Esophagus muscularis mucosa (tissue), 4 donors: ENCODE measurements around the gene CUBN. TPM values are rescaled to one million over a fixed set of nuclear protein-coding genes. Genes with fewer than 3 reads are reported as not detected.

Experiments used
- DNase-seq: peaks from one replicate; pipeline ENCODE4 v3.0.0-alpha.2; 2017; ENCODE audit errors: extremely low spot score
- H3K27ac ChIP-seq, 4 donors: fragments of 200-600 bp; sonication (generic); replicated peaks in 1 of 4; 1 replicate in 3 of 4; 2 replicates in 1 of 4; pipeline ENCODE4 v1.5.1; 2016 to 2019; ENCODE audit warnings: mild to moderate bottlenecking in 1 of 4
- H3K27me3 ChIP-seq, 4 donors: fragments of 200-600 bp; sonication (generic); one replicate each; pipeline versions ENCODE4 v1.5.1 to v1.6.0; 2016 to 2019
- H3K36me3 ChIP-seq, 4 donors: fragments of 200-600 bp; sonication (generic); one replicate each; pipeline ENCODE4 v1.5.1; 2016 to 2019
- H3K4me1 ChIP-seq, 4 donors: fragments of 200-600 bp; sonication (generic); one replicate each; pipeline ENCODE4 v1.5.1; 2016 to 2019
- H3K4me3 ChIP-seq, 4 donors: fragments of 200-600 bp; sonication (generic); 1 replicate in 2 of 4; 2 replicates in 2 of 4; pipeline ENCODE4 v1.5.1; 2016 to 2019; ENCODE audit warnings: mild to moderate bottlenecking in 4 of 4, moderate library complexity in 1 of 4
- H3K9me3 ChIP-seq, 4 donors: fragments of 200-600 bp; sonication (generic); 1 replicate in 3 of 4; 2 replicates in 1 of 4; pipeline ENCODE4 v1.5.1; 2016 to 2019
- CTCF ChIP-seq, 3 experiments: fragments of 200-600 bp in 2 of 3; fragments of 450-650 bp in 1 of 3; sonication (generic) in 2 of 3; IDR thresholded peaks; one replicate each; pipeline ENCODE4 v1.5.1; 2017 to 2019; ENCODE audit warnings: antibody characterized with exemption in 3 of 3, mild to moderate bottlenecking in 2 of 3, moderate library complexity in 1 of 3
- EP300 ChIP-seq: sonication (generic); formaldehyde crosslinking; IDR thresholded peaks from one replicate; pipeline ENCODE4 v1.6.1; 2017; ENCODE audit warnings: antibody characterized with exemption
- POLR2A ChIP-seq: fragments of 450-650 bp; IDR thresholded peaks from one replicate; pipeline ENCODE4 v1.6.1; 2017; ENCODE audit warnings: antibody characterized with exemption, moderate library complexity, mild to moderate bottlenecking, low read depth
- POLR2AphosphoS5 ChIP-seq, 2 donors: sonication (generic); formaldehyde crosslinking; IDR thresholded peaks; one replicate each; pipeline ENCODE4 v1.6.1; 2017; ENCODE audit warnings: antibody characterized with exemption in 2 of 2
- WGBS: methylation state at CpG from one replicate; pipeline ENCODE4 v1.1.5; 2018; 5-methylcytosine and 5-hydroxymethylcytosine counted together
- intact Hi-C: fragments of 100-400 bp; cut with DNase I; formaldehyde crosslinking; loops from one replicate; pipeline ENCODE4 v1.15.1; 2023
- total RNA-seq, 4 donors: library from RNA; depleted of rRNA; stranded (reverse); fragments of >200 nt; gene quantifications; one replicate each; pipeline versions ENCODE4 v1.1.0 to v1.2.1, GENCODE V29; 2016

Gene CUBN
- total RNA-seq, 4 donors from 2014 or later, result 1.3 to 4.6 (median 2.3) TPM

- no peaks in the 10 kb centered on the region for H3K36me3 ChIP-seq
- H3K27ac ChIP-seq, result no peak overlapping the region
- DNase-seq, result no peak
- WGBS, result 90% methylated on average over 12 of the region's 12 CpGs
- intact Hi-C loops, result no loop called here
- no peak overlapping the region for H3K4me3 ChIP-seq
- H3K27me3 ChIP-seq, result no peaks in the 10 kb centered on the region
- TF ChIP-seq POLR2A (no peak), CTCF (IDR thresholded peaks at IDR 0.05) (no peak), POLR2AphosphoS5 (IDR thresholded peaks at IDR 0.05) (no peak), EP300 (no peak)
- peaks cover 19 to 25% (median 21%) of the 10 kb centered on the region in 4 donors for H3K4me1 ChIP-seq
- no peaks in the 10 kb centered on the region for H3K9me3 ChIP-seq
Measured at GRCh38 chr10:16948361-16948760, 181.2 kb downstream of the CUBN start.

- Histone ChIP-seq H3K27ac (no peak overlapping the region), H3K27me3 (no peaks in the 10 kb centered on the region), H3K4me3 (no peak overlapping the region), H3K36me3 (no peaks in the 10 kb centered on the region), H3K4me1 (peaks cover 13 to 23% (median 15%) of the 10 kb centered on the region in 4 donors), H3K9me3 (no peaks in the 10 kb centered on the region)
- intact Hi-C loops, result no loop called here
- 94% methylated on average over 5 of the region's 5 CpGs for WGBS
- TF ChIP-seq EP300 (no peak), POLR2AphosphoS5 (IDR thresholded peaks at IDR 0.05) (no peak), POLR2A (no peak), CTCF (IDR thresholded peaks at IDR 0.05) (no peak)
- DNase-seq, result no peak
Measured at GRCh38 chr10:16947069-16947468, 182.5 kb downstream of the CUBN start.

GRCh38 chr10:16945593-16945992 is 184.0 kb downstream of the CUBN start:
- 73% methylated on average over 4 of the region's 4 CpGs for WGBS
- H3K4me3 ChIP-seq, result no peak overlapping the region
- intact Hi-C loops, result no loop called here
- H3K4me1 ChIP-seq, result peaks cover 6 to 23% (median 14%) of the 10 kb centered on the region in 4 donors
- no peak for DNase-seq
- H3K36me3 ChIP-seq, result no peaks in the 10 kb centered on the region
- no peaks in the 10 kb centered on the region for H3K27me3 ChIP-seq
- H3K9me3 ChIP-seq, result no peaks in the 10 kb centered on the region
- peak overlapping the region in 3 of 4 donors; percentile 41 to 46 (median 42) for H3K27ac ChIP-seq
- TF ChIP-seq CTCF (IDR thresholded peaks at IDR 0.05) (no peak), EP300 (no peak), POLR2AphosphoS5 (IDR thresholded peaks at IDR 0.05) (no peak), POLR2A (no peak)

GRCh38 chr10:16944986-16945385 is 184.6 kb downstream of the CUBN start:
- H3K27me3 ChIP-seq, result no peaks in the 10 kb centered on the region
- H3K27ac ChIP-seq, result peak overlapping the region; percentile 26 to 46 (median 42)
- DNase-seq, result no peak
- H3K36me3 ChIP-seq, result no peaks in the 10 kb centered on the region
- H3K4me3 ChIP-seq, result no peak overlapping the region
- intact Hi-C loops, result no loop called here
- H3K4me1 ChIP-seq, result peaks cover 6 to 23% (median 14%) of the 10 kb centered on the region in 4 donors
- no peaks in the 10 kb centered on the region for H3K9me3 ChIP-seq
- WGBS, result 89% methylated on average over 1 of the region's 1 CpG
- no peak for TF ChIP-seq POLR2A
- TF ChIP-seq CTCF (IDR thresholded peaks at IDR 0.05), result no peak
- no peak for TF ChIP-seq POLR2AphosphoS5 (IDR thresholded peaks at IDR 0.05)
- no peak for TF ChIP-seq EP300

GRCh38 chr10:16944402-16944801 is 185.2 kb downstream of the CUBN start:
- H3K36me3 ChIP-seq, result no peaks in the 10 kb centered on the region
- peak overlapping the region; percentile 26 to 46 (median 42) for H3K27ac ChIP-seq
- 33% methylated on average over 4 of the region's 4 CpGs for WGBS
- no peaks in the 10 kb centered on the region for H3K27me3 ChIP-seq
- intact Hi-C loops, result no loop called here
- no peak for DNase-seq
- TF ChIP-seq POLR2AphosphoS5 (IDR thresholded peaks at IDR 0.05), result no peak
- no peak for TF ChIP-seq CTCF (IDR thresholded peaks at IDR 0.05)
- TF ChIP-seq EP300, result no peak
- no peak for TF ChIP-seq POLR2A
- no peak overlapping the region for H3K4me3 ChIP-seq
- H3K4me1 ChIP-seq, result peaks cover 6 to 23% (median 14%) of the 10 kb centered on the region in 4 donors
- no peaks in the 10 kb centered on the region for H3K9me3 ChIP-seq
